GM19452 (cell line): Measurements from ENCODE around the gene KCNG2.

ENCODE experiments used
- ATAC-seq: cut with Tn5 transposase; IDR thresholded peaks from one replicate; pipeline ENCODE4 v1.9.1; 2021; ENCODE audit not compliant: unreplicated experiment

The KCNG2 gene

DNA sequence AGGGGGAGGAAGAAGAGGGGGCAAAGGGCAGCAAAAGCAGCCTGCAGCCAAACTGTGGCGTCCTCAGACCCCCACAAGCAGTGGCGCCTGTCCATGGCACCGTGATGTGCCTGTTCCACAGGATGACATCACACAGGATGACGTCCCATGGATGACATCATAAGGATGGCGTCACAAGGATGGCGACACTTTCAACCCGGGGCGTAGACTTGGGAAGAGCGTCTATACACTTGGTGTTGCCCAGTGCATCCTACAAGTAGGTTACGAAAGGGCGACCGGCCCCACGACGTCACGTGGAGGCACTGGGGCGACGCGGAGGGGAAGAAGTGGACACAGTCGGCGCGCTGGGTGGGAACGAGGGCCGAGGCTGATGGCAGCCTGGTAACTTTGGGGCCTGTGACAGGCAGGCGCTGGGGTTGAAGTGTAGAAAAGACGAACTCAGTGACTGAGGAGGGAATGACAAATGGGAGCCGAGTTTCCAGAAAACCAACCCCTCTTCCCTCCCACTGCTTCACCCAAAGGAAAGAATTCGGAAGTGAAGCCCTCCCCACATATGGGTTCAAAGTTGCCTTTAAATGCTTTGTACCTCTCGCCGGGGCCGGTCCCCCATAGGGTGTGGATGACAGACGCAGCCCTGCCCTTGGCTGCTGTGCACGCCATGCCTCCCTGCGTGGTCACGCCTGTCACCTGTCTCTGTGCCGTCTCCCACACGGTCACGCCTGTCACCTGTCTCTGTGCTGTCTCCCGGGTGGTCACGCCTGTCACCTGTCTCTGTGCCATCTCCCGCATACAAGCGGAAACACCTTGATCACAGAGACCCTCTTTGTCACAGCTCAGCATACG lies 13.4 kb upstream of the KCNG2 start:
- peak; percentile 48 for ATAC-seq

DNA sequence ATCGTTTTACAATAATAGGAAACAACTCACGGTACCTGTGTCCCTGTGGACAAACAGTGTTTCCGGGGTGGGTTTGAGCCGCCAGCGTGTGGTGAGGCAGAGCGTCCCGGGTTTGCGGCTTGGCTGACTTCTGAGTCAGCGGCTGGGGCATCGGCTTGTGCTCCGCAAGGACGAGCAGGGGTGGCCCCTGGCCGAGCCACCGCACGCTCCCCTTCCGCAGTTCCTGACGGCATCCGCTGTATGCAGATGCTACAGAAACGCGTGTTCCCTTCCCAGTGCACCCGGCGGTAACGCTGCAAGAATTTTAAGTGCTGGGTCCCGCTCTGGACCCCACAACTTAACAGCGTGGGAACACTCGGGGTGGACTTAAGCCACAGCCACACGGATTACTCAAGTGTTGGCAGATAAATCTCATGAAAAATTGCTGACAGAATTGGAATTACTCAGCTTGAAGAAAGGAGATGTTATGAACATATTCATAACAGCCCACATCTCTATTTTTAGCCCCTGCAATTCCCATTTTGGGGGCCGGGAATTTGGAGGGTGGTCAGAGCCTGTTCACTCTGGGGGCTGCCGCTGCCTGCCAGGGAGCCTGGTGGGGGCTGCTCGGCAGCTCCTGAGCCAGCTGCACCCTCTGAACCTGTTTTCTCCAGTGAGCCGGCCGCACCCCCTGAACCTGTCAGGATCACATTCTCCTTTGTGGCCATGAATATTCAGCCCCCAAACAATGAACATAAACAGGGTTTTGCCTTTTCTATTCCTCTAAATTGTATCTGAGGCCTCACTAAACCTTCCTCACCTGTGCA lies 12.6 kb upstream of the KCNG2 start:
- peak; percentile 74 for ATAC-seq

- no peak for ATAC-seq
These were observed 11.9 kb upstream of the KCNG2 start for GRCh38 chr18:79785831-79786230.

- ATAC-seq, result no peak
These were observed 11.4 kb upstream of the KCNG2 start for GRCh38 chr18:79786304-79786703.

- ATAC-seq, result no peak
These were observed 10.8 kb upstream of the KCNG2 start for GRCh38 chr18:79786786-79787526.

GRCh38 chr18:79787527-79787864 lies 10.2 kb upstream of the KCNG2 start:
- no peak for ATAC-seq

GRCh38 chr18:79787865-79788733 lies 9.6 kb upstream of the KCNG2 start:
- ATAC-seq, result no peak

GRCh38 chr18:79788734-79789085 lies 9.0 kb upstream of the KCNG2 start:
- no peak for ATAC-seq

- ATAC-seq, result no peak
These were observed 8.4 kb upstream of the KCNG2 start for GRCh38 chr18:79789091-79789891.

- ATAC-seq, result no peak
These were observed 7.5 kb upstream of the KCNG2 start for GRCh38 chr18:79789901-79790890.

DNA sequence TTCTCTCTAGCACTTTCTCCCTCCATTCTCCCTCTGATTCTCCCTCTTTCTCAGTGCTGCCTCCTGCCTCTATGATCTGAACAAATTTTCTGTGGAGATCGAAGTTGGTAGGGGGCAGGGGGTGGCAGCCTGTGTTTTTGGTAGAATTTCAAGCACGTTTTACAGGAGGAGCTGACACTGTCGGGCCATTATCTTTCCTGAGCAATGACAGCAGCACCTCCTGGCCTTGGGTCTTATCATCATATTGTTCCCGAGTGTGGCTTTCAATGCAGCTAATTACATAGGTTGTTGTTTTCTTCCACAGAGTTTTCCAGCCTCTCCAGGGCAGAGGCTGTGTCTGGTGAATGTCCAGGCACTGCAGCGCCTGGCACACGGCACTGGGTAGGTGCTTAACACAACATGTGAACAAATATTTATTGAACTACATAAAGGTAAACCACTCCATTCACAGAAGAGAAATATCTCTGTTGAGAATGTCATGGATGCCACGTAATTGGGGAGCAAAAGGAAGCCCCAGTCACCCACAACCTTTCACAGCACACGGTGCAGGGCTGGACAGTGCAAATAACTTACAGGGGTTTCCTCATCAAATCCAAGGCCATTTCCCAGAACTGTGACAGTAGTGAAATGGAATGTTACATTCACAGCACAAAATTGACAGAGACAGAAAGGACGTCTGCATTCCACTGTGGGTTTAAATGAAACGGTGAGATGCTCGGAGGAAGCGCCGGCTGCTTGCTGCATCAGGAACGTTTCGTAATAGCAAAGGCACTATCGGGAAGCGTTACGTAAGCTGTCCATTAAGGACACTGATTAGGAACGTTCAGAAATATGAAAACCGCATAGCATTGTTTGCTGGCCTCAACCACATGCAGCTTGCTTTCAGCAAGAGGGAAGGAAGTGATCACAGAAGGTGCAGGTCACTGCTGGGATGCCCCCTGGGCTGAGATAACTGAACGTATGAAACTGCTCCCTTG lies 6.5 kb upstream of the KCNG2 start:
- no peak for ATAC-seq

DNA sequence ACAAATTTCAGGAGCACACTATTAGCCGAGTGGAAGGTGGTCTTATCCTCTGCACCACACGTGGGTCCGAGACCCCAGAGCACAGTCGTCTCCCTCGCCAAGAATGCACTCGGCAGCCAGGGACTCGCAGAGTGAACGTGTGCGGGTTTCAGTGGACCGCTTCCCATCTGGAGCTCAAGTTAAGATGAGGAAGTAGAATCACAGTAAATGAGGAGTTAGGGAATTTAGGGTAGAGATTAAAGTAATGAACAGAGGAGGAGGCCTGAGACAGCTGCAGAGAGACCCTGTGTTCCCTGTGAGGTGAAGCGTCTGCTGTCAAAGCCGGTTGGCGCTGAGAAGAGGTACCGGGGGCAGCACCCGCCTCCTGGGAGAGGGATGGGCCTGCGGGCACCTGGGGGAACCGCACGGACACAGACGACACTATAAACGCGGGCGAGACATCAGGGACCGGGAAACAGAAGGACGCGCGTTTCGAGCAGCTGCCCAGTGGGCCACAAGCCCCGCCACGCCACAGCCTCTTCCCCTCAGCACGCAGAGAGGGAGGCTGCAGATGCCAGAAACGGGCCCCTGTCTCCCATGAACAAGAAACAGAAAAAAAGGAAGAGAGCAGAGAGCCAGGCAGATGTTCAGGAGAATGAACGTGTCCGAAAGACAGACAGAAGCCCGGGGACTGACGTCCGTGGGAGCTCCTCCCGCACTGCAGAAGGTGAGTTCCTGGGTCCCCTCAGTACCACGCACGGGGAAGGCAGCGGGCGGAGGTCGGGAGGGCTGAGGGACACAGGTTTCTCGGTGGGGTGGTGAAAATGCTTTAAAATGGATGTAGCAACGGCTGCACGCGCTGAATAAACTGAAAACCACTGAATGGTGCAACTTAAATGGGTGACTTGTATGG lies 5.4 kb upstream of the KCNG2 start:
- ATAC-seq, result no peak

DNA sequence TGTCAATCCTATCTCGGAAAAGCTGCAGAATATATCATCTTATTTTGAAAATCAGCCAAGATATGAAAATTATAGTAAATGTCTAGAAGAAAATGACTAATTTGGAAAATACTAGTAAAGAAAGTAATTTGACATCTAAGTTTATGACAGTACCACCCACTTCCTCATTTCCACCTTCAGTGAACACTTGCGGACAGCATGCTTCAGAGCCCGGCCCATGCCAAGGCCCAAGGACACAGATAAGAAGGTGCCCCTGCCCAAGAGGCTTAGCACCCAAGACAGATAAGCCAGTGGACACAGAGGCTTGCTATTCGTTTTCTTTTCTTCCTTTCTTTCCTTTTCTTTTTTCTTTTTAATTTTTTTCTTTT lies 4.8 kb upstream of the KCNG2 start:
- ATAC-seq, result no peak

GRCh38 chr18:79794846-79795245 lies 2.9 kb upstream of the KCNG2 start:
- no peak for ATAC-seq

GRCh38 chr18:79795446-79795845 lies 2.3 kb upstream of the KCNG2 start:
- ATAC-seq, result no peak

GRCh38 chr18:79796016-79796415 lies 1.7 kb upstream of the KCNG2 start:
- no peak for ATAC-seq
